Measurements from ENCODE around the gene CASP9. TPM values are rescaled to one million over a fixed set of nuclear protein-coding genes. Genes with fewer than 3 reads are reported as not detected.

Gene CASP9
- total and polyA plus RNA-seq, 10 of the 15 experiments (the other 5 are each of a cell fraction or from before 2014, with no cell fraction given): 2.7 to 14.6 (median 7.6) TPM

- ATAC-seq (peak; percentile 77), FAIRE-seq (peak; percentile 95), DNase-seq (ENCODE audit: low read depth, low spot score) (peak; percentile 88)
- Histone ChIP-seq H3K4me2 (ENCODE audit: control insufficient read depth, insufficient read depth) (no peak overlapping the region), H3K27me3 (replicated peaks in 1 of 2; ENCODE audit: control insufficient read depth in 2 of 2, insufficient read depth in 2 of 2, low read length in 1 of 2) (no peaks in the 10 kb centered on the region), H3K36me3 (ENCODE audit: control insufficient read depth in 2 of 2, insufficient read depth in 2 of 2, low read length in 1 of 2) (no peaks in the 10 kb centered on the region), H4K20me1 (ENCODE audit: control insufficient read depth, insufficient read depth) (no peaks in the 10 kb centered on the region), H3K9ac (ENCODE audit: control insufficient read depth, insufficient read depth, low read length) (peak overlapping the region; percentile 58; the same call in 1 of the 2 replicates), H2AFZ (ENCODE audit: control insufficient read depth, low read depth, low read length) (peak overlapping the region; percentile 87), H3K4me3 (no peak overlapping the region), H3K27ac (ENCODE audit: control insufficient read depth, insufficient read depth) (peak overlapping the region; percentile 87), H3K79me2 (ENCODE audit: control insufficient read depth, insufficient read depth, low read length) (peaks cover 13% of the 10 kb centered on the region), H3K4me1 (ENCODE audit: control insufficient read depth, insufficient read depth, low read length) (peaks cover 9% of the 10 kb centered on the region; the same call in 1 of the 2 replicates), H3K9me3 (replicated peaks; ENCODE audit: control insufficient read depth, insufficient read depth, low read length) (no peaks in the 10 kb centered on the region)
- in situ Hi-C loops (cut with MboI) (no loop called here), intact Hi-C loops (cut with micrococcal nuclease; ENCODE audit: unreplicated experiment) (loop anchor here (10.0 kb wide), 2 partner anchors 320 to 450 kb away; partner anchors contain the start of genes SPEN and ZBTB17)
- ChIA-PET POLR2A (interaction anchor here (1.3 to 1.8 kb wide), 2 partner anchors 11 to 93 kb away, joined by 3 to 4 read pairs; no protein-coding TSS in a partner anchor), RAD21 (ENCODE audit: unreplicated experiment) (interaction anchor here (1.0 kb wide), 1 partner anchor 114 kb away, joined by 3 read pairs; no protein-coding TSS in a partner anchor), SMC1A (ENCODE audit: uncharacterized antibody, unreplicated experiment) (interaction anchor here (1.3 kb wide), 2 partner anchors 10 to 11 kb away, joined by 3 to 4 read pairs; no protein-coding TSS in a partner anchor), CTCF (interaction anchor here (1.0 kb wide), 1 partner anchor 217 kb away, joined by 3 read pairs; no protein-coding TSS in a partner anchor)
- WGBS (ENCODE audit: insufficient coverage, insufficient replicate concordance, low lambda C conversion rate, missing lambda C conversion rate): 2% methylated on average over 35 of the region's 88 CpGs
- no TSS peak for BruUV-seq (replicated peaks)
- TF ChIP-seq PAX5 (IDR thresholded peaks at IDR 0.05; ENCODE audit: borderline replicate concordance, low read depth, low read length) (0 out of 2 replicates have a peak, but pooled peaks have one; percentile 40), GATAD2B (conservative IDR thresholded peaks at IDR 0.05; ENCODE audit: low read depth) (no peak), RUNX3 (IDR thresholded peaks at IDR 0.05; ENCODE audit: low read length) (peak; percentile 49; the same call in 1 of the 2 replicates), EP300 (IDR thresholded peaks at IDR 0.05; ENCODE audit: borderline replicate concordance in 1 of 2, control insufficient read depth in 1 of 2, low read depth in 2 of 2, low read length in 2 of 2) (peak in 1 of 2 experiments; percentile 20; a peak in 1 of 4 replicates), SUPT20H (IDR thresholded peaks at IDR 0.05; ENCODE audit: borderline replicate concordance, control insufficient read depth, low read depth, low read length) (no peak), NBN (IDR thresholded peaks at IDR 0.05) (peak; percentile 53), LARP7 (IDR thresholded peaks at IDR 0.05) (no peak), SP1 (IDR thresholded peaks at IDR 0.05; ENCODE audit: low read depth, low read length) (peak; percentile 75), IRF4 (IDR thresholded peaks at IDR 0.05; ENCODE audit: low read depth, low read length) (0 out of 2 replicates have a peak, but pooled peaks have one; percentile 18), NR2C1 (IDR thresholded peaks at IDR 0.05) (peak; percentile 75), CREB1 (IDR thresholded peaks at IDR 0.05; ENCODE audit: low read depth) (peak; percentile 97), POU2F2 (IDR thresholded peaks at IDR 0.05; ENCODE audit: borderline replicate concordance, low read depth, low read length) (0 out of 3 replicates have a peak, but pooled peaks have one; percentile 14), TARDBP (IDR thresholded peaks at IDR 0.05; ENCODE audit: borderline replicate concordance) (peak; percentile 53; the same call in 1 of the 2 replicates), CHD2 (IDR thresholded peaks at IDR 0.05; ENCODE audit: borderline replicate concordance, low read depth, low read length) (peak; percentile 64; the same call in 1 of the 2 replicates), EGR1 (IDR thresholded peaks at IDR 0.05; ENCODE audit: borderline replicate concordance in 1 of 2, low read depth in 2 of 2, low read length in 2 of 2) (peak in 1 of 2 experiments; percentile 91; a peak in 2 of 3 replicates), MYB (IDR thresholded peaks at IDR 0.05; ENCODE audit: borderline replicate concordance, low read depth, low read length) (no peak), PKNOX1 (IDR thresholded peaks at IDR 0.05) (peak; percentile 37; the same call in 1 of the 2 replicates), PBX3 (IDR thresholded peaks at IDR 0.05; ENCODE audit: insufficient replicate concordance, low read depth, low read length) (no peak)
- TF ChIP-seq, protein P1, sequence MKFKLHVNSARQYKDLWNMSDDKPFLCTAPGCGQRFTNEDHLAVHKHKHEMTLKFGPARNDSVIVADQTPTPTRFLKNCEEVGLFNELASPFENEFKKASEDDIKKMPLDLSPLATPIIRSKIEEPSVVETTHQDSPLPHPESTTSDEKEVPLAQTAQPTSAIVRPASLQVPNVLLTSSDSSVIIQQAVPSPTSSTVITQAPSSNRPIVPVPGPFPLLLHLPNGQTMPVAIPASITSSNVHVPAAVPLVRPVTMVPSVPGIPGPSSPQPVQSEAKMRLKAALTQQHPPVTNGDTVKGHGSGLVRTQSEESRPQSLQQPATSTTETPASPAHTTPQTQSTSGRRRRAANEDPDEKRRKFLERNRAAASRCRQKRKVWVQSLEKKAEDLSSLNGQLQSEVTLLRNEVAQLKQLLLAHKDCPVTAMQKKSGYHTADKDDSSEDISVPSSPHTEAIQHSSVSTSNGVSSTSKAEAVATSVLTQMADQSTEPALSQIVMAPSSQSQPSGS (IDR thresholded peaks at IDR 0.05; ENCODE audit: low read length): no peak
Measured at GRCh38 chr1:15524283-15525049, 451 bp upstream of the CASP9 start.

Measured in GM12878 (cell line).